Retinal pigment epithelial cell (primary cell): Measurements from ENCODE around the gene RHBDF1.

Experiments used
- DNase-seq: peaks from one replicate; pipeline ENCODE4 v3.0.0-alpha.2; 2010; ENCODE audit warnings: low read depth
- H3K4me3 ChIP-seq: 2 replicates; pipeline ENCODE4 v1.5.1; 2011; ENCODE audit warnings: mild to moderate bottlenecking, low read length, control low read depth, moderate library complexity
- CTCF ChIP-seq: conservative IDR thresholded peaks from 2 replicates; pipeline ENCODE4 v1.5.1; 2011; ENCODE audit warnings: low read depth, low read length, control low read depth, inconsistent platforms

The RHBDF1 gene

GRCh38 chr16:65745-66144 lies 6.7 kb downstream of the RHBDF1 start:
- peak; percentile 95 for TF ChIP-seq CTCF
- H3K4me3 ChIP-seq: no peak overlapping the region
- no peak for DNase-seq

GRCh38 chr16:64914-65255 lies 7.5 kb downstream of the RHBDF1 start:
- TF ChIP-seq CTCF: no peak
- H3K4me3 ChIP-seq: no peak overlapping the region
- DNase-seq: no peak

GRCh38 chr16:63998-64913 lies 8.2 kb downstream of the RHBDF1 start:
- H3K4me3 ChIP-seq: no peak overlapping the region
- no peak for TF ChIP-seq CTCF
- DNase-seq: no peak

- DNase-seq: no peak
- TF ChIP-seq CTCF: no peak
- no peak overlapping the region for H3K4me3 ChIP-seq
These were observed 9.0 kb downstream of the RHBDF1 start for GRCh38 chr16:63466-63865.

GRCh38 chr16:62968-63391 lies 9.5 kb downstream of the RHBDF1 start:
- DNase-seq: no peak
- H3K4me3 ChIP-seq: no peak overlapping the region
- TF ChIP-seq CTCF: no peak

GRCh38 chr16:62283-62967 lies 10.0 kb downstream of the RHBDF1 start:
- H3K4me3 ChIP-seq: no peak overlapping the region
- DNase-seq: no peak
- TF ChIP-seq CTCF: no peak
